GM12892 (cell line): ENCODE measurements around the gene HPD.
A peak's percentile ranks its signal among the peaks of the same experiment; 100 is the strongest.

ENCODE experiments used
- DNase-seq: peaks from one replicate; pipeline ENCODE4 v3.0.0; 2011; ENCODE audit not compliant: insufficient read length
- FAIRE-seq: peaks from 2 replicates; lab custom pipeline; 2011; peaks lifted over from hg19 to GRCh38; lab: Jason Lieb, UNC
- POLR2A ChIP-seq: IDR thresholded peaks from 2 replicates; pipeline ENCODE4 v1.6.1; 2011; ENCODE audit warnings: low read depth, low read length, control low read depth
- POLR2AphosphoS5 ChIP-seq: IDR thresholded peaks from 2 replicates; pipeline ENCODE4 v1.6.1; 2011; ENCODE audit warnings: low read depth, low read length, control low read depth
- TAF1 ChIP-seq: IDR thresholded peaks from 2 replicates; pipeline ENCODE4 v1.6.1; 2011; ENCODE audit warnings: low read depth, mild to moderate bottlenecking, control low read depth, low read length, borderline replicate concordance

HPD gene

DNA sequence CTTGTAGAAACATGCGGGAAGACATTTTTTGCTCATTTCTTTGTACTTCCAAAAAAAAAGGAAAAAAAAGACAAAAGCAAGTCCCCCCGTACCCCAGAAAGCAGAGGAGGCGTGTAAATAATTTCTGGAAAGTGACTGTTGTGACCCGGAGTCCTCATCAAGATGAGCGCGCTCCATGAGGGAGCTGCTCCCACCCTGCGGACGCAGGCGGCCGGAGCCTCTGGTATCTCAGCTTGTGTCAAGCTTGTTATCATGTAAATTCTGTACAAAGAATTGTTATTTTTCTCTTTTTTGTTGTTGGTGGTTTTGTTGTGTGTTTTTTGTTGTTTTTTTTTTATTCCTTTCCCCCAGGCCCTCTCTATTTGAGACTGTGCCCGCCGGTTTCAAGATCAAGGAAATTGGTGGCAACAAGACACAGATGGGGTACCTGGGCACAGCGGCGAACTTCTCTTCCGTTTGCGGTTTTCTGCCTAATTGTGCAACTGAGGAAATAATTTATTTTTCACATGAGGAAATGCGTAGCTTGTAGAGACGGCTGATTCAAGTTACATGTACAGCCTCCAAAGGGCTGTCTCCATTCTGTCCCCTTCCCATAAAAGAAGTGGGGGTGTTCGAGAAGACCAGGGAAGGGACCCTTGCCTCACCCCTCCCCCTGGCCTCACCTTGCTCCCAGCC is 27.0 kb downstream of the HPD start:
- TF ChIP-seq POLR2AphosphoS5 (no peak), POLR2A (no peak), TAF1 (no peak)
- FAIRE-seq (no peak), DNase-seq (no peak)

DNA sequence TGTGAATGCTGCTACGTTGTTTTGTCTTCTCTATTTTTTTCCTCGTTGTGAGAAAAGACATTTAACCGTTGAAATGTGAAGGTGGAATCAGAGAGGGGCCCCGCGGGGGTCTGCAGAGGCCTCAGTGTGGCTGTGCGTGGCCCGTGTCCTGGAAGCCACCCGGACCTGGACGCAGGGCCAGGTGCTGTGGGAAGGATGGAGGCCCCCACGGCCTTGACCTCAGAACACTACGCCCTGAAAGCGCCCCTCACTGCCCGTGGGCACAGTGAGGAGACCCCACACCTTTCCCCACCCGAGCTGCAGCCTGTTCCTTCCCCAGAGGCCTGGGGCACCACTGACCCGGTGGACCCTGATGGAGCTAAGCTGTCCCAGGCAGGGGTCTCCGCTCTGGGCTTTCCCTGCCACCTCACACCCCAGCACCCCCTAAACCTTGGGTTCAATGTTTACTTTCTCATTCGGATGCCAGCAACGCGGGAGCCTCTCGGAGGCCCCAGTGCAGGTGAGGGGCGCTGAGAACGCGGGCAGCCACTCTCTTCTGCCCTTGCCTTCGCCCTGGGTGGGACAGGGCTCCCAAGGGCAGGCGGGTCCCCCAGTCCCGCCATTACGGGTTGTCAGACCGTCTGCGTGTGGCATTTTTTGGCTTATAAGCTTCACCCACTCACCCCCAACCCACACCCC is 27.9 kb downstream of the HPD start:
- DNase-seq (no peak), FAIRE-seq (no peak)
- TF ChIP-seq POLR2AphosphoS5 (no peak), POLR2A (no peak), TAF1 (no peak)

DNA sequence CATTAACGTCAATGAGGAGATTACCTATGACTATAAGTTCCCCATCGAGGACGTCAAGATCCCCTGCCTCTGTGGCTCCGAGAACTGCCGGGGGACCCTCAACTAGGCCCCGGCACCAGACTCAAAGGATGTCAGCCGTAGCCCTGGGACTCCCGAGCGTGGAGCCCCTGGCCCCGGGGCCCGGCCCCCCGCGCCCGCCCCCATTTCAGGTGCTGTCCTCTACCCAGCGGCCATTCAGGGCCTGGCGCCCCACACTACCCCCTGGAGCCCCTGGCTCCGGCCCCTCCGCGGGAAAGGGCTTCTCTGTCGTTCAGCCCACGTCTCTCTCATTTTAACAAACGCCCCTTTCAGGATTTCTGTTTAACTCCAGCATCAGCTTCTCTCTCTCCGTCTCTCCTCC is 28.5 kb downstream of the HPD start:
- no peak for FAIRE-seq
- DNase-seq = no peak
- TF ChIP-seq TAF1 (no peak), POLR2AphosphoS5 (no peak), POLR2A (no peak)

DNA sequence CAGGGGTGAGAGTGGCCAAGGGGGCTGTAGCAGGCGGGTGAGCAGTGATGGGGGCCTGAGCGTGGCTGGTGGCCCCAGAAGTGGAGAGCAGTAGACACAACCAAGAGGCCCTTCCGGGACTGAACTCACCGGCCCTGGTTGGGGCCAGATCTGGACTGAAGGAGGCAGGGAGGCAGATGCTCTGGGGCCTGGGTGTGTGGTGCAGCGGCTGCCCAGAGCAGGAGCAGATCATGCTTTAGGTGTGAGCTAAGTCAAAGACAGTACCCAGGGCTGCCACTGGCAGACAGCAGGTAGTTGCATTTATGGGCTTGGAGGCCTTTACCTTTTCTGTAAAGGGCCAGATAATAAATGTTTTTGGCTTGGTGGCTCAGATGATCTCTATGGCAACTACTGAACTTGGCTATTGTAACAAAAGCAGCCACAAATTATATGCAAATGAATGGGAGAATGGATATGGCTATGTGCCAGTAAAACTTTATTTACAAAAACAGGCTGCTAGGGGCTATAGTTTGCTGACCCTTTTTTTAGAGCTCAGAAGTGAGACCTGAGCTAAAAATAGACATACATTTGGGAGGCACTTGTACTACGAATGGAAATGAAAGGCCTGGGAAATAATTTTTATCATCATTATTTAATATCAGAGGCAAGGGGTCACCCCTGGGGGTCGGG is 29.3 kb downstream of the HPD start:
- TF ChIP-seq POLR2AphosphoS5 = no peak
- no peak for TF ChIP-seq POLR2A
- no peak for TF ChIP-seq TAF1
- DNase-seq = no peak
- no peak for FAIRE-seq

DNA sequence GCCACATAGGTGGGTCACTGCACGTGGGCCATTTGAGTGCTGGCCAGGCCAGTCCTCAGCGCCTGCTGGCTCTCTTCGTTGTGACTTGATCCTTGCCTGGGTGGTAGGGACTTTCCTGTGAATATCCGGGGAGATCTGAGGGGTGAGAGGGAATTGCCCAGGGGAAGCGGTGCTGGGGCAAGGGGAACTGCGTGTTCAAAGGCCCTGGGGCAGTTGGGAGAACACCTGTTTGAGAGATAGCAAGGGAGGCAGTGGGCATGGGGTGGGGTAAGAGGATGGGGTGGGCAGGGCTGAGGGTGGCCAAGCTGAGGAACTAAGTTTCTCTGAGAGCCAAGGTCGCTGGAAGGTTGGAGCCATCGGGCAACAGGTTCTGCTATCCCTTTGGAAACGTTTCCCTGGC is 29.8 kb downstream of the HPD start:
- FAIRE-seq = no peak
- TF ChIP-seq TAF1 (no peak), POLR2A (no peak), POLR2AphosphoS5 (no peak)

DNA sequence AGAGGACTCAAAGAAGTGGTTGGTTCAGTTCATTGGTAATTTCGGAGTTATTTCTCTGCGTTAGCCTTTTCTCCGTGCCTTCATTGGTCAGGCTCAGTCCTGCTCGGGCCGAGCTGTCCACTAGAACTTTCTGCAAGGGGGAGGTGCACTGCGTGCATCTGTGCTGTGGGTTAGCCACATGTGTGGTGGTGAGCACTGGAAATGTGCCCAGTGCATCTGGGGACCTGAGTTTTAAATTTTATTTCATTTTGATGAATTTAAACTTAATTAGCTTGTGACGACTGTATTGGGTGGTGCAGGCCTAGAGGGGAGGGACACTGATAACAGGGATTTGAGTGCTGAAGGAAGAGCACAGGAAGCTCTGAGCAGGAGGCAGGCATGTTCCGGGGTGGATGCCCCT is 30.4 kb downstream of the HPD start:
- no peak for DNase-seq
- TF ChIP-seq POLR2A (no peak), TAF1 (no peak), POLR2AphosphoS5 (no peak)
- no peak for FAIRE-seq

More for the DNA sequence above, 29.8 kb downstream of the HPD start:
- DNase-seq = no peak

DNA sequence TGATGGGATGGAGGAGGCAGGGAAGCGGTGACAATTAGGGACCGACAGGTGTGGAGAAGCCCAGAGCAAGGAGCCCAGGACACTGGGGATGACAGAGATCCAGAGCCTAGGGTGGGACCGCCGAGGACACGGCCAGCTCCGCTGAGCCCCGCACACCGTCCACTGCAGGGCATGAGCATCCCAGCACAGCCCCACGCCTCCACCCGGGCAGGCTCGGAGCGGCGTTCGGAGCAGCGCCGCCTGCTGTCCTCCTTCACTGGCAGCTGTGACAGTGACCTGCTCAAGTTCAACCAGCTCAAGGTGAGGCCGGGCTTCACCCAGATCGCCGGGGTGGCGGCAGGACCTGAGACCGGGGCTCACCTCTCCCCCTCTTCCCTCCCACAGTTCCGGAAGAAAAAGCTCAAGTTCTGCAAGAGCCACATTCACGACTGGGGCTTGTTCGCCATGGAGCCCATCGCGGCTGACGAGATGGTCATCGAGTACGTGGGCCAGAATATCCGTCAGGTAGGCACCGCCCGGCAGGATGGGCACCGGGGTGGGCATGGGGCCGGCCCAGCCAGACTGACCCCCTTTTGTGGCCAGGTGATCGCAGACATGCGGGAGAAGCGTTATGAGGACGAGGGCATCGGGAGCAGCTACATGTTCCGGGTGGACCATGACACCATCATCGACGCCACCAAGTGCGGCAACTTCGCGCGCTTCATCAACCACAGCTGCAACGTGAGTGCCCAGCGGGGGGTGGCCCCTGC is 31.1 kb downstream of the HPD start:
- no peak for TF ChIP-seq POLR2AphosphoS5
- TF ChIP-seq POLR2A = no peak
- no peak for TF ChIP-seq TAF1

DNA sequence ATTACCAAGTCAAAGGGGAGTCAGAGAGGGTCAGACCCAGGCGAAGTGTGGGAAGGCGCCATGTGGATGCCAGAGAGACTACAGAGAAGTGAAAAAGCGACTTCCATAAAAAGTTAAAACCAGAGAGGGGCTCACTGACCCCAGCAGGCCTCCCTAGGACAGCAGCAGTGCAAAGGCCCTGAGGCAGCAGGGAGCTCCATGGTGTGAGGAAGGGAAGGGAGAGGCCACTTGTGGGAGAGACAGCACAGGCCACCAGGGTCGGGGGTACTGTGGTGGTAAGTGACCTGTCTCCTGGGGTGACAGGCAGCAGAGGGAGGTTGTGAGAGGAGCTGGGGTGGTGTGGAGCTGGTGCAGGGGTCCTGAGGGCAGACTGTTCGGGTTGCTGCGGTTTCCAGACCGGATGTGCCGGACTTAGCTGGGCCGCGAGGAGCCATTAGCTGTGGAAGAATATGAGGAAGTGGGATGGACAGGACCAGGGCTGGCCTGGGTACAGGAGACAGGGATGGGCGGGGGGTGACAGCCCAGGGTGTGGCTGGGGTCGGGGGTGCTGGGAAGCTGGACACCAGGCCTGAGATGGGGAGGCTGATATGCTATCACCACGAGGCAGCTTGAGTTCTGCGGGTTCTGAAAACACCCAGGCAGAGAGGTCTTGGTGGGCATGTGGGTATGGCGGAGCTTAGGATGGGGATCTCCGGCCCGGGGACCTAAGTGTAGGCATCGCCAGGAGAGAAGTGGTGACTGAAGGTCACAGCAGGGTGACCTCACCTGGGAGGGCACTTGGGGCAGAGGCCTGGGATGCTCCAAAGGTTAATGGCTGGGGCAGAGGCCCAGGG is 32.1 kb downstream of the HPD start:
- FAIRE-seq (no peak), DNase-seq (no peak)
- TF ChIP-seq TAF1 (no peak), POLR2A (no peak), POLR2AphosphoS5 (no peak)

More for the DNA sequence above, 31.1 kb downstream of the HPD start:
- FAIRE-seq = no peak
- no peak for DNase-seq

DNA sequence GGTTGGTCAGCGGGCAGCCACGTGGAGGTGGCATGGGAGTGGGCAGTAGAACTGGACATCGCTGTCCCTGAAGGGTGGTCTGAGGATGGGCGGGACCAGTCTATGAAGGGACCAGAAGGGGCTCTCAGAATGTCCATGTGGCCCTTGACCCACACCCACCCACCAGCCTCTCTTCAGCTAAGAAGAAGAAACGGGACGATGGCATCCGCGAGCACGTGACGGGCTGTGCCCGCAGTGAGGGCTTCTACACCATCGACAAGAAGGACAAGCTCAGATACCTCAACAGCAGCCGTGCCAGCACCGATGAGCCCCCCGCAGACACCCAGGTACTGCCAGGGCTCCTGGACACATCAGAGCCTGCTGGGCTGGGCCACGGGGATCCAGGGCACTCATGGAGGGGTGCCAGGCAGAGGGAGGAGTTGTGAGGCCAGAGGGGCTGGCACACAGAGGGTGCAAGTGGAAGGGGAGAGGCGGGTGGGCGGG is 33.6 kb downstream of the HPD start:
- no peak for FAIRE-seq
- DNase-seq = no peak
- TF ChIP-seq POLR2AphosphoS5 (peak; percentile 45; the same call in 1 of the 2 replicates), TAF1 (no peak), POLR2A (no peak)

DNA sequence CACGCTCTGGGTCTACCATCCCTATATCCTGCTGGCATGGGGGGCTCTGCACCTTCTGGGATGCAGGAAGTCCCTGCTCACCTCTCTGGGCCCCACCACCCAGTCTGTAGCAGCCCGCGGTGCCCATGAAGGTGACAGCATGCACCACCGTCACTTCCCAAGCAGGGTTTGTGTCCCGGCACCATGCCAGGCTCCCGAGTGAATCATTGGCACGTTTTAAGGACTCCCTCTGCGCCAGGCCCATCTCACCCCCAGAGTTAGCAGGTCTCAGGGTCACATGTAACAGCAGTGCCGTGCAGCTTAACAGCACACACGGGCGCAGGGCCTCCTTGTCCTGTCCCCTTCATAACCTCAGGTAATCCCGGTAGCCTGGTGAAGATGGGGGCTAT is 34.9 kb downstream of the HPD start:
- TF ChIP-seq POLR2AphosphoS5 (no peak), TAF1 (no peak), POLR2A (no peak)
- FAIRE-seq (no peak), DNase-seq (no peak)

DNA sequence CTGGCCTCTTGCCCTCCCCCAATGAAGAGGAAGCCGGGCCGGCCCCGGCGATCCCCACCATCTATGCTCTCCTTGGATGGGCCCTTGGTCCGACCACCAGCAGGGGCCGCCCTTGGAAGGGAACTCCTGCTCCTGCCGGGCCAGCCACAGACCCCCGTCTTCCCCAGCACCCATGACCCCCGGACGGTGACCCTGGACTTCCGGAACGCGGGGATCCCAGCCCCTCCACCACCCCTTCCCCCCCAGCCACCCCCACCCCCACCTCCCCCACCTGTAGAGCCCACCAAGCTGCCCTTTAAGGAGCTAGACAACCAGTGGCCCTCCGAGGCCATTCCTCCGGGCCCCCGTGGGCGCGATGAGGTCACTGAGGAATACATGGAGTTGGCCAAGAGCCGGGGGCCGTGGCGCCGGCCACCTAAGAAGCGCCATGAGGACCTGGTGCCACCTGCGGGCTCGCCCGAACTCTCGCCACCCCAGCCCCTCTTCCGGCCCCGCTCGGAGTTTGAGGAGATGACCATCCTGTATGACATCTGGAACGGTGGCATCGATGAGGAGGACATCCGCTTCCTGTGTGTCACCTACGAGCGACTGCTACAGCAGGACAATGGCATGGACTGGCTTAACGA is 35.4 kb downstream of the HPD start:
- no peak for TF ChIP-seq POLR2A
- DNase-seq = no peak
- FAIRE-seq = no peak
